Endothelial cell (in vitro differentiated cells): Measurements from ENCODE around the gene PRSS22. TPM values are rescaled to one million over a fixed set of nuclear protein-coding genes. Genes with fewer than 3 reads are reported as not detected.

Experiments
- DNase-seq: peaks from one replicate; pipeline ENCODE4 v3.0.0; 2021; ENCODE audit warnings: low spot score
- H3K27ac Mint-ChIP-seq: one replicate; pipeline ENCODE4 v1.8.0; 2021; ENCODE audit warnings: mixed read lengths, inconsistent platforms; ENCODE audit not compliant: unreplicated experiment
- H3K27me3 Mint-ChIP-seq: one replicate; pipeline ENCODE4 v1.8.0; 2021; ENCODE audit warnings: mild to moderate bottlenecking, moderate library complexity, mixed read lengths, inconsistent platforms; ENCODE audit not compliant: unreplicated experiment
- H3K36me3 Mint-ChIP-seq: one replicate; pipeline ENCODE4 v1.8.0; 2021; ENCODE audit warnings: mild to moderate bottlenecking, low read depth, mixed read lengths, inconsistent platforms; ENCODE audit not compliant: unreplicated experiment
- H3K4me1 Mint-ChIP-seq: one replicate; pipeline ENCODE4 v1.8.0; 2021; ENCODE audit warnings: mild to moderate bottlenecking, mixed read lengths, inconsistent platforms; ENCODE audit not compliant: unreplicated experiment
- H3K4me3 Mint-ChIP-seq: one replicate; pipeline ENCODE4 v1.8.0; 2021; ENCODE audit warnings: mild to moderate bottlenecking, mixed read lengths, inconsistent platforms; ENCODE audit not compliant: unreplicated experiment
- H3K9me3 Mint-ChIP-seq: one replicate; pipeline ENCODE4 v1.8.0; 2021; ENCODE audit warnings: mixed read lengths, inconsistent platforms; ENCODE audit not compliant: unreplicated experiment
- CTCF ChIP-seq: fragments of 200-600 bp; sonication (generic); IDR thresholded peaks from one replicate; pipeline ENCODE4 v1.5.0; 2021; ENCODE audit warnings: antibody characterized with exemption; ENCODE audit not compliant: unreplicated experiment
- total RNA-seq: library from RNA; stranded (reverse); fragmentation: NEBNext Ultra II Directional; extraction: Animal tissue kit (Norgen Biotek cat#: 25700); gene quantifications from one replicate; pipeline ENCODE4 v1.2.1, GENCODE V29; 2021; ENCODE audit not compliant: unreplicated experiment

The PRSS22 gene
- total RNA-seq, 1 donor from 2014 or later = 0.59 TPM

GRCh38 chr16:2881783-2882649 lies 24.0 kb upstream of the PRSS22 start:
- H3K27ac Mint-ChIP-seq = peak overlapping the region; percentile 19
- DNase-seq = no peak

GRCh38 chr16:2879854-2880508 lies 22.0 kb upstream of the PRSS22 start:
- H3K9me3 Mint-ChIP-seq = no peaks in the 10 kb centered on the region
- H3K4me3 Mint-ChIP-seq = no peak overlapping the region
- H3K36me3 Mint-ChIP-seq = peaks cover 11% of the 10 kb centered on the region
- TF ChIP-seq CTCF = no peak
- no peak overlapping the region for H3K27ac Mint-ChIP-seq
- H3K27me3 Mint-ChIP-seq = peaks cover 7% of the 10 kb centered on the region
- peaks cover 6% of the 10 kb centered on the region for H3K4me1 Mint-ChIP-seq
- DNase-seq = no peak

More at GRCh38 chr16:2881783-2882649, 24.0 kb upstream of the PRSS22 start:
- Mint-ChIP-seq H3K36me3 (peaks cover 11% of the 10 kb centered on the region), H3K27me3 (peaks cover 7% of the 10 kb centered on the region), H3K9me3 (no peaks in the 10 kb centered on the region), H3K4me1 (peaks cover 6% of the 10 kb centered on the region), H3K4me3 (peak overlapping the region; percentile 92)
- TF ChIP-seq CTCF = no peak

GRCh38 chr16:2874912-2875362 lies 17.0 kb upstream of the PRSS22 start:
- peaks cover 2% of the 10 kb centered on the region for H3K27me3 Mint-ChIP-seq
- peaks cover 3% of the 10 kb centered on the region for H3K36me3 Mint-ChIP-seq
- peak; percentile 89 for TF ChIP-seq CTCF
- no peaks in the 10 kb centered on the region for H3K9me3 Mint-ChIP-seq
- H3K4me1 Mint-ChIP-seq = no peaks in the 10 kb centered on the region
- DNase-seq = peak; percentile 70
- no peak overlapping the region for H3K27ac Mint-ChIP-seq
- no peak overlapping the region for H3K4me3 Mint-ChIP-seq

- Mint-ChIP-seq H3K4me3 (no peak overlapping the region), H3K36me3 (peaks cover under 1% of the 10 kb centered on the region), H3K9me3 (no peaks in the 10 kb centered on the region), H3K27ac (peak overlapping the region; percentile 76), H3K4me1 (no peaks in the 10 kb centered on the region), H3K27me3 (peaks cover 4% of the 10 kb centered on the region)
- TF ChIP-seq CTCF = no peak
- DNase-seq = no peak
These were observed 16.3 kb upstream of the PRSS22 start for GRCh38 chr16:2874032-2874911.
